ENCODE data around the gene TRIM17.

DNA sequence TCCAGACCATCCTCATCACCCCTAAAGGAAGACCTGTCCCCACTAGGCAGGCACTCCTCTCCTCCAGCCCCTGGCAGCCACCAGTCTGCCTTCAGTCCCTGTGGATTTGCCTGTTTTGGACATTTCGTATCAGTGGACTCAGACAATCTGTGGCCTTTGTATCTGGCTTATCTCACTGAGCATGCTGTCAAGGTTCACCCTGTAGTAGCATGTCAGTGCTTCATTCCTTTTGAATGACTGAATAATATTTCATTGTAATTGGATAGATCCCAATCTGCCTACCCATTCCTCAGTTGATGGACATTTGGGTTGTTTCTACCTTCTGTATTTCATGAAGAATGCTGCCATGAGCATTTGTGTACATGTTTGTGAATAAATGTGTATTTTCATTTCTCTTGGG, 37.6 kb upstream of the TRIM17 start:
- TF ChIP-seq, protein P1, sequence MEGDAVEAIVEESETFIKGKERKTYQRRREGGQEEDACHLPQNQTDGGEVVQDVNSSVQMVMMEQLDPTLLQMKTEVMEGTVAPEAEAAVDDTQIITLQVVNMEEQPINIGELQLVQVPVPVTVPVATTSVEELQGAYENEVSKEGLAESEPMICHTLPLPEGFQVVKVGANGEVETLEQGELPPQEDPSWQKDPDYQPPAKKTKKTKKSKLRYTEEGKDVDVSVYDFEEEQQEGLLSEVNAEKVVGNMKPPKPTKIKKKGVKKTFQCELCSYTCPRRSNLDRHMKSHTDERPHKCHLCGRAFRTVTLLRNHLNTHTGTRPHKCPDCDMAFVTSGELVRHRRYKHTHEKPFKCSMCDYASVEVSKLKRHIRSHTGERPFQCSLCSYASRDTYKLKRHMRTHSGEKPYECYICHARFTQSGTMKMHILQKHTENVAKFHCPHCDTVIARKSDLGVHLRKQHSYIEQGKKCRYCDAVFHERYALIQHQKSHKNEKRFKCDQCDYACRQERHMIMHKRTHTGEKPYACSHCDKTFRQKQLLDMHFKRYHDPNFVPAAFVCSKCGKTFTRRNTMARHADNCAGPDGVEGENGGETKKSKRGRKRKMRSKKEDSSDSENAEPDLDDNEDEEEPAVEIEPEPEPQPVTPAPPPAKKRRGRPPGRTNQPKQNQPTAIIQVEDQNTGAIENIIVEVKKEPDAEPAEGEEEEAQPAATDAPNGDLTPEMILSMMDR (IDR thresholded peaks at IDR 0.05; ENCODE audit: insufficient read depth, low read depth, low read length) = no peak
- no peak for TF ChIP-seq EZH2 (IDR thresholded peaks at IDR 0.05; ENCODE audit: insufficient read depth, low read length)

All from astrocyte (in vitro differentiated cells and primary cell).